HepG2 (cell line): Measurements from ENCODE around the gene DIAPH1. TPM values are rescaled to one million over a fixed set of nuclear protein-coding genes. Genes with fewer than 3 reads are reported as not detected.
A peak's percentile ranks its signal among the peaks of the same experiment; 100 is the strongest.

ENCODE experiments used
- CCDC6 ChIP-seq: sonication (generic); formaldehyde crosslinking; IDR thresholded peaks from 2 replicates; pipeline ENCODE4 v1.8.1; 2022; ENCODE audit warnings: mild to moderate bottlenecking, missing genetic modification reagents, moderate library complexity
- GATA4 ChIP-seq: sonication (generic); IDR thresholded peaks from 2 replicates; pipeline ENCODE4 v1.6.1; 2016; ENCODE audit warnings: antibody characterized with exemption, low read depth, borderline replicate concordance
- KAT7 ChIP-seq: IDR thresholded peaks from 2 replicates; pipeline ENCODE4 v1.6.1; 2018; ENCODE audit warnings: borderline replicate concordance, missing compliant biosample characterization
- RFXAP ChIP-seq: sonication (generic); formaldehyde crosslinking; IDR thresholded peaks from 2 replicates; pipeline ENCODE4 v1.4.0; 2020; ENCODE audit warnings: missing genetic modification reagents, borderline replicate concordance
- RXRB ChIP-seq: IDR thresholded peaks from 2 replicates; pipeline ENCODE4 v1.6.1; 2016; ENCODE audit warnings: borderline replicate concordance, missing genetic modification reagents, missing compliant biosample characterization
- SAP130 ChIP-seq: IDR thresholded peaks from 2 replicates; pipeline ENCODE4 v1.6.1; 2016; ENCODE audit warnings: low read depth
- ZKSCAN5 ChIP-seq: sonication (generic); formaldehyde crosslinking; IDR thresholded peaks from 2 replicates; pipeline ENCODE4 v1.5.1; 2020; ENCODE audit warnings: mild to moderate bottlenecking, missing genetic modification reagents
- ZMYM4 ChIP-seq: sonication (generic); formaldehyde crosslinking; IDR thresholded peaks from 2 replicates; pipeline ENCODE4 v1.8.1; 2023; ENCODE audit warnings: mild to moderate bottlenecking, missing genetic modification reagents
- ZNF160 ChIP-seq: sonication (generic); formaldehyde crosslinking; IDR thresholded peaks from 2 replicates; pipeline ENCODE4 v1.8.0; 2022; ENCODE audit warnings: mild to moderate bottlenecking, inconsistent platforms, missing genetic modification reagents
- ZNF282 ChIP-seq: fragments of 450-650 bp; IDR thresholded peaks from 2 replicates; pipeline ENCODE4 v1.6.1; 2018; ENCODE audit not compliant: partially characterized antibody
- ZNF577 ChIP-seq: sonication (generic); formaldehyde crosslinking; IDR thresholded peaks from 2 replicates; pipeline ENCODE4 v1.4.0; 2020; ENCODE audit warnings: mild to moderate bottlenecking, low read depth, missing genetic modification reagents, borderline replicate concordance
- ZNF598 ChIP-seq: sonication (generic); formaldehyde crosslinking; IDR thresholded peaks from 2 replicates; pipeline ENCODE4 v1.5.1; 2020; ENCODE audit warnings: mild to moderate bottlenecking, missing genetic modification reagents, borderline replicate concordance
- polyA plus RNA-seq, 8 experiments: library from polyadenylated mRNA; depleted of rRNA in 3 of 8; stranded (reverse) in 7 of 8; unstranded in 1 of 8; fragments of >200 nt; fragmentation: Illumina TruSeq in 4 of 8; extraction: Trizol in 4 of 8; gene quantifications; 2 replicates each; pipeline versions ENCODE4 v1.2.1 to v1.2.3, GENCODE V29; 2011 to 2016; ENCODE audit warnings: low read depth in 4 of 8, missing spikeins in 1 of 8, mixed read lengths in 1 of 8; ENCODE audit not compliant: insufficient read depth in 1 of 8
- total RNA-seq, 5 experiments: library from RNA; depleted of rRNA; stranded (reverse); fragments of >200 nt; fragmentation: Illumina TruSeq; extraction: Trizol; gene quantifications; 2 replicates each; pipeline ENCODE4 v1.2.3, GENCODE V29; 2016; ENCODE audit warnings: low read depth in 1 of 5
- TF ChIP-seq, protein P1 (sequence below): sonication (generic); formaldehyde crosslinking; IDR thresholded peaks from 2 replicates; pipeline ENCODE4 v1.5.1; 2020; ENCODE audit warnings: mild to moderate bottlenecking, missing genetic modification reagents, borderline replicate concordance
- TF ChIP-seq, protein P2 (sequence below): sonication (generic); formaldehyde crosslinking; IDR thresholded peaks from 2 replicates; pipeline ENCODE4 v1.4.0; 2020; ENCODE audit warnings: mild to moderate bottlenecking, missing genetic modification reagents
- TF ChIP-seq, protein P3 (sequence below): sonication (generic); formaldehyde crosslinking; IDR thresholded peaks from 2 replicates; pipeline ENCODE4 v1.4.0; 2020; ENCODE audit warnings: missing genetic modification reagents, low read depth, mild to moderate bottlenecking, borderline replicate concordance

The DIAPH1 gene
- total and polyA plus RNA-seq, 2 of the 13 experiments (the other 11 are each of a cell fraction or from before 2014, with no cell fraction given) = 25.1 to 33.9 TPM

DNA sequence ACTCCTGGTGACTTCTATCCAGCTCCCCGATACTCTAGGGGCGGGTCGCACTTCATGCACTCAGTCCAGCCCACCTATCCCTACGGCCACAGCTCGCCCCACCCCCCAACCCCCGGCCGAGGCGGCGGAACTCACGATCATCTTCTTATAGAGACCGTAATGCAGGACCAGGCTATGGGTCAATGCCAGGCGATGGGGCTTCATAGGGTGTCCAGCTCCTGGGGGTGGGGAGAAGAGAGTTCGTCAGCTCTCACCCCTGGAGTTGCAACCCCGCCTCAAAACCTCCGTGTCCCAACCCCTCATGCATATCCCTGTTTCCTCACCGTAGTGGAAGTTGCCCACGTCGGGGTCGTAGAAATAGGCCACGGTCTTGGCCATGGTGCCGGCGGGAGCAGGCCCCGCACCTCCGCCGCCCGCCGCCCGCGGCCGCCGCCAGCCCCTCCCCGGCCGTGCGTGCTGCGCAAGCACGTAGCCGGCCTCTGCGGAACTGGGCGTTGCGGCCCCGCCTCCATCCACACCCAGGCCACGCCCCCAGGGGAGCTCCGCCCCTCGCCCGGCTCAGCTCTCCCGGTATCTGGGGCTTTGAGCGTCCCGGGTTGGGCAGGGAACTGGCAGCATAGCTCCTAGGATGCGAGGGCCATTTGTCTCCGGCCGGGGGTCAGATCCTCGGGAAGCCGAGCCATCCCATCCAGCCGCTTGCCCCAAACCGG, 17.8 kb upstream of the DIAPH1 start, which contains the start of the genes HDAC3 and RELL2 (continued):
- TF ChIP-seq, protein P1, sequence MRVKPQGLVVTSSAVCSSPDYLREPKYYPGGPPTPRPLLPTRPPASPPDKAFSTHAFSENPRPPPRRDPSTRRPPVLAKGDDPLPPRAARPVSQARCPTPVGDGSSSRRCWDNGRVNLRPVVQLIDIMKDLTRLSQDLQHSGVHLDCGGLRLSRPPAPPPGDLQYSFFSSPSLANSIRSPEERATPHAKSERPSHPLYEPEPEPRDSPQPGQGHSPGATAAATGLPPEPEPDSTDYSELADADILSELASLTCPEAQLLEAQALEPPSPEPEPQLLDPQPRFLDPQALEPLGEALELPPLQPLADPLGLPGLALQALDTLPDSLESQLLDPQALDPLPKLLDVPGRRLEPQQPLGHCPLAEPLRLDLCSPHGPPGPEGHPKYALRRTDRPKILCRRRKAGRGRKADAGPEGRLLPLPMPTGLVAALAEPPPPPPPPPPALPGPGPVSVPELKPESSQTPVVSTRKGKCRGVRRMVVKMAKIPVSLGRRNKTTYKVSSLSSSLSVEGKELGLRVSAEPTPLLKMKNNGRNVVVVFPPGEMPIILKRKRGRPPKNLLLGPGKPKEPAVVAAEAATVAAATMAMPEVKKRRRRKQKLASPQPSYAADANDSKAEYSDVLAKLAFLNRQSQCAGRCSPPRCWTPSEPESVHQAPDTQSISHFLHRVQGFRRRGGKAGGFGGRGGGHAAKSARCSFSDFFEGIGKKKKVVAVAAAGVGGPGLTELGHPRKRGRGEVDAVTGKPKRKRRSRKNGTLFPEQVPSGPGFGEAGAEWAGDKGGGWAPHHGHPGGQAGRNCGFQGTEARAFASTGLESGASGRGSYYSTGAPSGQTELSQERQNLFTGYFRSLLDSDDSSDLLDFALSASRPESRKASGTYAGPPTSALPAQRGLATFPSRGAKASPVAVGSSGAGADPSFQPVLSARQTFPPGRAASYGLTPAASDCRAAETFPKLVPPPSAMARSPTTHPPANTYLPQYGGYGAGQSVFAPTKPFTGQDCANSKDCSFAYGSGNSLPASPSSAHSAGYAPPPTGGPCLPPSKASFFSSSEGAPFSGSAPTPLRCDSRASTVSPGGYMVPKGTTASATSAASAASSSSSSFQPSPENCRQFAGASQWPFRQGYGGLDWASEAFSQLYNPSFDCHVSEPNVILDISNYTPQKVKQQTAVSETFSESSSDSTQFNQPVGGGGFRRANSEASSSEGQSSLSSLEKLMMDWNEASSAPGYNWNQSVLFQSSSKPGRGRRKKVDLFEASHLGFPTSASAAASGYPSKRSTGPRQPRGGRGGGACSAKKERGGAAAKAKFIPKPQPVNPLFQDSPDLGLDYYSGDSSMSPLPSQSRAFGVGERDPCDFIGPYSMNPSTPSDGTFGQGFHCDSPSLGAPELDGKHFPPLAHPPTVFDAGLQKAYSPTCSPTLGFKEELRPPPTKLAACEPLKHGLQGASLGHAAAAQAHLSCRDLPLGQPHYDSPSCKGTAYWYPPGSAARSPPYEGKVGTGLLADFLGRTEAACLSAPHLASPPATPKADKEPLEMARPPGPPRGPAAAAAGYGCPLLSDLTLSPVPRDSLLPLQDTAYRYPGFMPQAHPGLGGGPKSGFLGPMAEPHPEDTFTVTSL (CRISPR knock-in tag) = no peak
- peak; percentile 79; the same call in 1 of the 2 replicates for TF ChIP-seq RFXAP
- TF ChIP-seq RXRB (CRISPR knock-in tag) = no peak
- TF ChIP-seq CCDC6 (CRISPR knock-in tag) = peak; percentile 73; the same call in 1 of the 2 replicates
- TF ChIP-seq ZNF282 = no peak
- TF ChIP-seq GATA4 = no peak
- TF ChIP-seq ZNF598 = no peak
- TF ChIP-seq SAP130 = peak; percentile 79; the same call in 1 of the 2 replicates
- TF ChIP-seq ZNF577 (CRISPR knock-in tag) = no peak
- 0 out of 2 replicates have a peak, but pooled peaks have one; percentile 27 for TF ChIP-seq ZNF160 (CRISPR knock-in tag)
- TF ChIP-seq KAT7 (CRISPR knock-in tag) = no peak
- TF ChIP-seq, protein P2, sequence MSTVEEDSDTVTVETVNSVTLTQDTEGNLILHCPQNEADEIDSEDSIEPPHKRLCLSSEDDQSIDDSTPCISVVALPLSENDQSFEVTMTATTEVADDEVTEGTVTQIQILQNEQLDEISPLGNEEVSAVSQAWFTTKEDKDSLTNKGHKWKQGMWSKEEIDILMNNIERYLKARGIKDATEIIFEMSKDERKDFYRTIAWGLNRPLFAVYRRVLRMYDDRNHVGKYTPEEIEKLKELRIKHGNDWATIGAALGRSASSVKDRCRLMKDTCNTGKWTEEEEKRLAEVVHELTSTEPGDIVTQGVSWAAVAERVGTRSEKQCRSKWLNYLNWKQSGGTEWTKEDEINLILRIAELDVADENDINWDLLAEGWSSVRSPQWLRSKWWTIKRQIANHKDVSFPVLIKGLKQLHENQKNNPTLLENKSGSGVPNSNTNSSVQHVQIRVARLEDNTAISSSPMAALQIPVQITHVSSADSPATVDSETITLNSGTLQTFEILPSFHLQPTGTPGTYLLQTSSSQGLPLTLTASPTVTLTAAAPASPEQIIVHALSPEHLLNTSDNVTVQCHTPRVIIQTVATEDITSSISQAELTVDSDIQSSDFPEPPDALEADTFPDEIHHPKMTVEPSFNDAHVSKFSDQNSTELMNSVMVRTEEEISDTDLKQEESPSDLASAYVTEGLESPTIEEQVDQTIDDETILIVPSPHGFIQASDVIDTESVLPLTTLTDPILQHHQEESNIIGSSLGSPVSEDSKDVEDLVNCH (CRISPR knock-in tag) = 0 out of 2 replicates have a peak, but pooled peaks have one; percentile 22
- TF ChIP-seq, protein P3, sequence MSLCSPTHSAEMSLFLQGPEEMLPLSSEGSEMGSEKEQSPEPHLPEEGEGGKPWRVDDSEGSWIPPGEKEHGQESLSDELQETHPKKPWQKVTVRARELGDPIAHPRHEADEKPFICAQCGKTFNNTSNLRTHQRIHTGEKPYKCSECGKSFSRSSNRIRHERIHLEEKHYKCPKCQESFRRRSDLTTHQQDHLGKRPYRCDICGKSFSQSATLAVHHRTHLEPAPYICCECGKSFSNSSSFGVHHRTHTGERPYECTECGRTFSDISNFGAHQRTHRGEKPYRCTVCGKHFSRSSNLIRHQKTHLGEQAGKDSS (CRISPR knock-in tag) = 0 out of 2 replicates have a peak, but pooled peaks have one; percentile 22
- no peak for TF ChIP-seq ZKSCAN5
- TF ChIP-seq ZMYM4 = peak; percentile 39; the same call in 1 of the 2 replicates
